HuH-7 (cell line): ENCODE results near the gene EFCAB5.
"Not testable (repeated sequence)": the region's sequence is repeated elsewhere in the genome, so short reads cannot be mapped to it uniquely, and the experiment has no call there.

Experiments used
- DNase-seq: peaks from one replicate; pipeline ENCODE4 v3.0.0; 2011; ENCODE audit warnings: low spot score

Gene EFCAB5

DNA sequence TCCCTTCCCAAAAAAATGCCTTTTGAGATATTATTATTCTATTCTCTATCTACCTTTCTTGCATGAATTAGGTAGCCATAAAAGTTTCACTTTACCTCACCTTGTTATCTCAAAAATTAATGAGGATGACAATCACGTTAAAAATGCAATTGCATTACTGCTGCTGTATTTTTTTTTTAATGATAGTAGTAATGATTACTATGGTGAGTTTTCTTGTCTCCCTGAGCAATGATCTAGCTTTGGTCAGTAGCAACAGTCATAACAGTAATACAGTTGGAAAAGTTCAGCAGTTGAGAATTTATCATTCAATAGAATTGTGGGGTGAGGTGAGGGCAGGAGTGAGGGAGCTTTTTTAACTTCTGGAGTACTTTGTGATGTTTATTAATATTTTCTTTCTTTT lies at the start of gene EFCAB5:
Gene EFCAB5 (plus strand): TSS at position 301 of the 400 bp plus-strand sequence. CDS start 163 bp downstream, outside the sequence.
- no peak for DNase-seq

DNA sequence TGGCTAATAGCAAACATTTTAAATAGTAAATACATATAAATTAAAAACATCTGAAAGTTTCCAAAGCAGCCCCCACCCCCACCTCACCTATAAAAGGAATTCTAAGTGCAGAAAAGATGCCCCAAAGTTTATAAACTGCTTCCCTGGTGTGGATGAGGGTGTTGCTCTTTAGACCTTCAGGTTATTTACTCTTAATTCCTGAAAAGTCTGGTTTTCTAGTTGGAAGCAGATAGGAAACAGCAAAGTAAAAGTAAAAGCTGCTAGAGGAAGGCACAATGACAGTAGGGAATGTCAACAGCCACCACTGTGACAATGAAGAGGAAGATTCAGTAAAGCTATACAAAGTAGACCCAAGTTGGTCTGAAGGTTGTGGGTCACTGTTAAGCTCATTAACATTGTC lies 49.2 kb upstream of the EFCAB5 start:
- no peak for DNase-seq

DNA sequence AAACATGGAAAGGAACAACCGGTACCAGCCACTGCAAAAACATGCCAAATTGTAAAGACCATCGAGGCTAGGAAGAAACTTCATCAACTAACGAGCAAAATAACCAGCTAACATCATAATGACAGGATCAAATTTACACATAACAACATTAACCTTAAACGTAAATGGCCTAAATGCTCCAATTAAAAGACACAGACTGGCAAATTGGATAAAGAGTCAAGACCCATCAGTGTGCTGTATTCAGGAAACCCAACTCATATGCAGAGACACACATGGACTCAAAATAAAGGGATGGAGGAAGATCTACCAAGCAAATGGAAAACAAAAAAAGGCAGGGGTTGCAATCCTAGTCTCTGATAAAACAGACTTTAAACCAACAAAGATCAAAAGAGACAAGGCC lies 44.3 kb upstream of the EFCAB5 start:
- not testable (repeated sequence) for DNase-seq

DNA sequence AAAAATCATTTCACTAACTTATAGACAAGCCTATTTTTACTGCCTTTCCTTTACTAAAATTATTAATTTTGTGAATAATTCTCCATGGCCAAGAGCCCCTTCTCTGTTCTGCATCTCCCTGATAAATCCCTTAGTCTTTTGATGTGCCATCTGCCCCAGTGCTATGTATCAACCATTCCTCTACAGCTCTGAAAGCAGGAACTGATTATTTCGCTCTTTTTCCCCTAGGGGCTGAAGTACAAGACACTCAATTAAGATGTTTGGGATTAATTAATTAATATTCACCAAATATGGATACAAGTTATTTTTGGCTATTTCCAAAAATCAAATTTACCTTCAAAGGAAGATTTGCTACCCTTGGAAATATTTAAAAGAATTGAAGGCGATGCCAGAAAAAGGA lies 38.0 kb upstream of the EFCAB5 start:
- DNase-seq: no peak

DNA sequence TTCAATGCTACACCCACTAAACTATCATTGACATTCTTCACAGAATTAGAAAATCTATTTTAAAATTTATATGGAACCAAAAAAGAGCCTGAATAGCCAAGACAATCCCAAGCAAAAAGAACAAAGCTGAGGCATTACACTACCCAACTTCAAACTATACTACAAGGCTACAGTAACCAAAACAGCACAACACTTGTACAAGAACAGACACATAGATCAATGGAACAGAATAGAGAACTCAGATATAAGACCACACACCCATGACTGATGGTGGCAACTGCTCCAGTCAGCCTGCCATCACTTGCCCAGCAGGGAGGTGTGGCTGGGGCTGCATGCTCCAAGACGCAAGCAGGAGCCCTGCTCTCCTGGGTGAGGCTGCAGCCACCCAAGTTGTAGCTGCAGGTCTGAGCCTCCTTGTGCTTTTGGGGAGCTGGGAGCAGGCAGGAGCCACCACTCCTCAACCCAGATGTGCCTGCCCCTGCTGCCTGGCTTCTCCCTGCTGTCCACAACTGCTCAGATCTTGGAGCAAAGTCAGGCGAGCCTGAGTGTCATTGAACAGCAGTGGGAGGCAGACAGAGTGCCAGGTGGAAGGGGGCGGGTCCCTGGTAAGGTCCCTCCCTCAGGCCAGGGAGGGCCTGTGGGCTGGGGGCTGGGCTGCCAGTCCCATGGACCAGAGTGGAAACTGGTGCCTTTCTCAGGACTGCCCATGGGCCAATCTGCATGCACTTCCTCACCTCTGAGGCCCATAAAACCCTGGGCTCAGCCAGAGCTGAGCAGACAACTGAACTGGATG lies 36.2 kb upstream of the EFCAB5 start:
- DNase-seq: no peak

DNA sequence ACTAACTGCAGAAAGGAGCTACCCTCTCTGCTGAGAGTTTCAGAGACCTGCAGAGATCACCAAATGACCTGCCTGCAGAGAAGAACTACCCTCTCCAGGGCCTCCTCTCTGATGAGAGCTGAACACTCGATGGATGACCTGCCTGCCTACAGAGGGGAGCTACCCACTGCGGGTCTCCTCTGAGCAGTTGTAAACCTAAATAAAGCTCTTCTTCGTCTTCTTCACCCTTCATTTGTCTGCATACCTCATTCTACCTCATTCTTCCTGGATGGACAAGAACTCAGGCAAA lies 35.6 kb upstream of the EFCAB5 start:
- no peak for DNase-seq

DNA sequence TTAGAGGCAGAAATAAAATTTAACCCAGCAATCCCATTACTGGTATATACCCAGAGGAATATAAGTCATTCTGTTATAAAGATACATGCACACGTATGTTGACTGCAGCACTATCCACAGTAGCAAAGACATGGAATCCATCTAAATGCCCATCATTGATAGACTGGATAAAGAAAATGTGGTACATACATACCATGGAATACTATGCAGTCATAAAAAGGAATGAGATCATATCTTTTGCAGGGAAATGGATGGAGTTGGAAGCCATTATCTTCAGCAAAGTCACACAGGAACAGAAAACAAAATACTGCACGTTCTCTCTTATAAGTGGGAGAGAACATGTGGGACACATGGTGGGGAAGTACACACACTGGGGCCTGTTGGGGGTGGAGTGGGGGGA lies 34.5 kb upstream of the EFCAB5 start:
- DNase-seq: no peak

DNA sequence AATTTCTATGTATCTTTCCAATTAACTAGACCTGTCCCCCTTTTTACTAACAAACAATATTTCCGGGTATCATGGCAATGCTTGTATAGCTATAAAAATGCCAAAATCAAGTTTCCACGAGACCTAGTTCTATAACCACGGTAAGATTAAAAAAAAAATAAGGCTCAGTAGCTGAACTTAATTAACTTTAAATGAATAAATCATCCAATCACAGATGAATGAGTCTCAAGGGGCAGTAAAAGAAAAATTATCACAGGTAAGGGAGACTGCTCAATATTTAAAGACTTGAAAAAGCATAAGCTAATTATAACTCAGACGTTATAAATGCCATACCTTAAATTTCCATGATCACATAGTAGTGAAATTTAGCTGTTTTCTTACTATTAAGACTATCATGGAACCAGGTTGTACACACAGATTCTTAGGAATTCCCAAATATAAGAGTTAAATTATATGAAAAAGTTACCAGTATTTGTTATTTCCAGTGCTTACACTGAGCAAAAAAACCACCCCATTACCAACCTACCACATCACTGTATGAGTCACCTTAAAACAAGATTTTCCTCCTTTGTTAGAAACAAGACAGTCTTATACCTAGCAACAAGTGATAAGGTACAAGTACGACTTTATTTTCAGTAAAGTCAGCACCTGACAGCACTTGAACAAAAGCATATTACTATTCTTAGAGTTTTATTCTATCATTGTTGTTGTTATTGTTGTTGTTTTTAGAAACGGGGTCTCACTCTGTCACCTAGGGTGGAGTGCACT lies 32.0 kb upstream of the EFCAB5 start:
- DNase-seq: no peak

DNA sequence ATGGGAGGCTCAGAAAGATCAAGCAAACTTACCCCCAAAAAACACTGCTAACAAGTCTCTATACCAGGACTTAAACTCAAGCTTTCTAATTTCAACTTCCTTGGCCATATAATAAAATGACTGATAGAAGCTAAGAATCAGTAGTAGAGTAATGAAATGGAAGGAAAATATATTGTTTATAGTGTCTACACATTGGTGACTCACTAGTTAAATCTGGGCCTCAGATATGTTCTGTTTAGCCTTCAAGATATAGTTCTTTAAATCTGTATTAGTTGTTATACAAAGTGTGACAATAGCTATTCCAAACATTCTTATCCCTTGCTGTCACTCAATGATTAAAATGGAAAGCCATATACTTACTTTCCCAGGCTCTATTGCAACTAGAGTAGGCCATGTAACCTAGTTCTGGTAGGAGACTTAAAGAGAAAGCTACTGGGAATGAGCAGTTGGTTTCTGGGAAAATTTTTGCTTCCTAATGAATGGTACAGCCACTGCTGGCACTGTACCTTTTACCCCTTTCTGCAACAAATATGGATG lies 29.7 kb upstream of the EFCAB5 start:
- DNase-seq: no peak

DNA sequence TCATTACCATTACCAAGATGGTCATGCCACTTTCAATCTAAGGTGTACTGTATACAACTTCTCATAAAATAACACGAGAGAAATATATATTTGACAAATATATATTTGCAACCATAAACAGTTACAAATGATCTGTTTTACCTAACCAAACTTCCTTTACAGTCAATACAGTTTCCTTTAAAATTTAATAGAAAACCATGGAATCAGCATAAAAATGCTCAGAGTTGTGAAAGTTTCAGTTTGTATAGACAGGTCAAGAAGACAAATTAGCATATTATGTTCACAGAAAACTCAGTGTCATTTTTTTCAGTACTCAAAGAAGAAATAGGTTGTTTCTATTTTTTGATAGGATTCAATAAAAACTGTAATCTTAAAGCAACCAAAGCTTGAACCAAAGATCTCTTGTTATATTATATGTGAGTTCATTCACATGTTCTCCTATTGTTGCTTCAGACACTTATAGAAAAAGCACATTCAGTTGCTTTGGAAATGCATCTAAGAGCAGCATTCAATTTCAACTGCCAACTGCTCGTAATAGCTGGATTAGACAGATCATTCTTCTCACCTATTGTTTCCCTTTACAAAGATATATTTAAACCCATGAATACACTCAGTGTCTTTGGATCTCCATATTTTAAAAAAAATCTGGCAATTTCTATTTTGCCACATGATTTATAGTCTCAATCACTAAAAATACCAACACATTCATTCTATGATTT lies 26.5 kb upstream of the EFCAB5 start:
- no peak for DNase-seq

DNA sequence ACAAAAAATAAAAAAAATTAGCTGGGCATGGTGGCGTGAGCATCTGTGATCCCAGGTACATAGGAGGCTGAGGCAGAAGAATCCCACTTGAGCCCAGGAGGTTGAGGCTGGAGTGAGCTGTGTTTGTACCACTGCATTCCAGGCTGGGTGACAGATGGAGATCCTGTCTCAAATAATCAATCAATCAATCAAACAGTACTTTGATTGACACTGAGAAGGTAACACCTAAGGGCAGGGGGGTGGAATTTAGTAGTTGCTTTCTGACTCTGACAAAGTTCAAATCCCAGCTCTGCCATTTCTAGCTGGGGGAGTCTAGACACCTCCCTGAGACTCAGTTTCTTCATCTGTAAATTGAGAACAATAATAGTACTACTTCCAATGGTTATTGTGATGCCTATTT lies 23.4 kb upstream of the EFCAB5 start:
- no peak for DNase-seq

DNA sequence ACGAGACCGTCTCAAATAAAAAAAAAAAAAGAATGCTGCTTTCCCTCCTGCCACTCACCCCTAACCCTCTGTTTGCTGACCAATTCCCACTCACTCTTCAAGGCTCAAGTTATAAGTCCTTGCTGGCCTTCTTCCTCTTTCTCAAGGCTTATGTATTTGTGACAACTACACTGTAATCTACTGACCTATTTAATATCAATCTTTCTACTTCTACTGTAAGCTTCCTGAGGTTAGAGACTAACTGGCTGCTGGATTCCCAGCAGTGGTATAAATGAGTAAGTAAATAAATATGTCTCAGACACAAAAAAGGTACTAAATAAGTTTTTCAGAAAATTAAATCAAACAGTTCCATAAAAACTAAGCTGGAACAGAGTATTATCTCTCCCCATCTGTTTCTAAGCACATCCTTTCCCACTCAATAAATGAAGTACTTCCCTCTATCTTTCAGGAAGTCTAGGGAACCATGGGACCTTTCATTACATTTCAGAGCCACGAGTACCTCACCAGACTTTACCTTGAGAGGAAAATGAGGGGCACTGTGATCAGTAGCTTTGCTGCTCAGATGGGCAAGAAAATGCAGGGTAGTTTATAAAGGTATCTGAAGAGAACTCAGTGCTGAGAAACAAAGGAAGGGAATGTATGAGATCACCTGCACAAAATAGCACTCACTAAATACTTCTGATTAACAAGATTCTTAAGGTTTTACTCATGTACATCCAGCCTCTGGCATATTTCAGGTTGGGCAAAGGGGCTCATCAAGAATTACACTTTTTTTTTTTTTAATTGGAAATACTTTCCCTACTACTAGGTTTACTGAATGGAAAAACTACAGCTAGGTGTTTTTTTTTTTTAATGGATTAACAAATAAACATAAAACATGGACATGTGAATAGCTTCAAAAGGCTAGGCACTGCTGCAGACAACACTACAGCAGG lies 22.2 kb upstream of the EFCAB5 start:
- no peak for DNase-seq

DNA sequence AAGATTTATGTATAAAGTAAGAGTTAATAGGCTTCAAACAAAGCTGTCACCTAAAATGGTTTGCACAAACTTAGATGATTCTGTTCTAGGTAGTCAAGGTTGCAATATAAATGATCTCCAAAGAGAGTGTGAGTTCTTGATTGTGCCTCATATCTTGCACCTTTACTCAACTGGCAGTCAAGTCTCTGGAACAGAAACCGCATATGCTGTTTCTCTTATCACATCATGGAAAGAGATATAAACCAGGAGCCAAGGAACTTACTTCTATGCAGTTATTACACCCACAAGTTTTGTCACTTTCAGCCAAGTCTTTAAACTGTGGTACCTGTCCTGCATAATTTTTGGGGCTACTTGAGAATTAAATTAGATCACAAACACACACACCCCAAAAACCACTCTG lies 16.6 kb upstream of the EFCAB5 start:
- no peak for DNase-seq

DNA sequence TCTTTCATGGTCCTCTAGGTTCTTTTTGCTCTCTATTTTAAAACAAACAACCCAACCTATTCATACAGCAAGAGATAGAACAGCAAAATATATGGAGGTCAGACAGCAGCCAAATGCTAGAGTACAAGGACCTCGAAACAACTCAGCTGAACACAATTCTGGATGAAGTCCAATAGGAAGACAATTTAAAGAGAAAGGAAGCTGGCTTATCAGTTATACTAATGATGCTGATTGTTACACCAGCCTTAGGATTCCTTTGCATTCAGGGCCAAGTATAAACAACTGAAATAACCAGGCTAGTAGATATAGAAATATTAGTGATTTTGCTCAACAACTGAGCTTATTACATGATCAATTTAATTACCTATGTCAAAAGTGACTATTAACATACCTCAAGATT lies 13.9 kb upstream of the EFCAB5 start:
- DNase-seq: no peak

DNA sequence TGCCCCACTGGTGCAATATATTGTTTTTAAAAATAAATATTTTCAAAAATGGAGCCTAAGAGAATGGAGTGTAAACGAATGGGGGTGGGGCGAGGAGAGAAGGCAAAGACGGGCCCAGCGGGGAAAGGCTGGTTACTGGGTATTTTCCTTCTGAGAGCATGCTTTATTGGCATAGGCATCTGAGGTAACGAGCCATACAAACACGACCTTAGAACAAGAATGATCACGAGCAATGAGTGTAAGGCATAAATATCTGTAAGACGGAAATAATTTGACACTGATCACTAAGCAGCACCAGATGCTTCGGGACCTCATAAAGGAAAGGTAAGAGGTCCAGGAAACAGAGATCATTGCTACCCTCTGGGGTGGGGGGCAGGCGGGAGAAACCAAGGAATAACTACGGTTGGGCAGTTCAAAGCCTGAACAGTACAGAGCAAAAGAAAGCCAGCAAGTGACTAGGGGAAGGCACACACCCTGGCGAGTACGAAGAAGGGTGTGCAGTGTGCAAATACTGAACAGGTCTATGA lies 12.4 kb upstream of the EFCAB5 start:
- DNase-seq: peak; percentile 10

DNA sequence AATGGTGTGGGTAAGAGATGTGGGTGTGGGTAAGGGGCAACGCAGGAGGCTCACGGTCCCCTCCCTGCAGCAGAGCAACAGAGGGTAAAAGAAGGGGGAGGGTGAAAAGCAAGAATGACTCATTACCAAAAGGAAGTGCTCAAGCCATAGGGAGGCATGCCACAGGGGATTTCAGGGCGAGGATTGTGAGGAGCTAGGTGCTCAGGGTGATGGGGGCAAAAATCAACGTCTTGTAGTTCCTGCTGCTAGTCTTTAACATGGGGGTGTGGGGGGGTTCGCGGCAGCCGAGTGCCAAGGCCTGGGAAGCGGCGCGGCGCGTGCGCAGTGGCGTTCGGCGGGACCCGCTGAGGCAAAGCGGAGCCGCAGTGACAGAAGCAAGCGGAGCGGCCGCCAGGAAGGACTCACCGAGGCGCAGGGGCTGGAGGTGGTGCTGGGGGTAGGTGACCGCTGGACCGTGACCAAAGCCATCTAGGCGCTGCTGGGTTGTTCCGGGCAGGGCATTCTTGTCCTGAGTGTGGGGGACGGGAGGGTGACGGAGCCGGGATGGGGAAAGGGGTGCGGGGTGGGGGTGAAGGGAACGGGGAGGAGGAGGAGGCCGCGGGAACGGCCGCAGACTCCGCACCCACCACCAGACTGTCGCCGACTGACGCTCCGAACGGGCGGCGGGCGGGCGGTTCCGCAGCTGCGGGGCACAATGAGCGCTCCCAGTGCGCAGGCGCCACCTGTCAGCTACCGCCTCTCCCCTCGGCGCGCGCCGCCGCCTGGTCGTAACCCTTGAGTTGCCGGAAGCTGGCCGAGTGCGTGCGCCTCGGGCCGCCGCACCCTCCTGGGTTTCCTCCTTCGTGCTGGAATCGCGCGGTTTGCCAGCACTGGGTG lies 11.7 kb upstream of the EFCAB5 start, which contains the start of gene SSH2:
Gene SSH2 (minus strand): TSS at position 696 of the 876 bp plus-strand sequence. CDS start 228 bp downstream, at position 468.
- peak; percentile 81 for DNase-seq

DNA sequence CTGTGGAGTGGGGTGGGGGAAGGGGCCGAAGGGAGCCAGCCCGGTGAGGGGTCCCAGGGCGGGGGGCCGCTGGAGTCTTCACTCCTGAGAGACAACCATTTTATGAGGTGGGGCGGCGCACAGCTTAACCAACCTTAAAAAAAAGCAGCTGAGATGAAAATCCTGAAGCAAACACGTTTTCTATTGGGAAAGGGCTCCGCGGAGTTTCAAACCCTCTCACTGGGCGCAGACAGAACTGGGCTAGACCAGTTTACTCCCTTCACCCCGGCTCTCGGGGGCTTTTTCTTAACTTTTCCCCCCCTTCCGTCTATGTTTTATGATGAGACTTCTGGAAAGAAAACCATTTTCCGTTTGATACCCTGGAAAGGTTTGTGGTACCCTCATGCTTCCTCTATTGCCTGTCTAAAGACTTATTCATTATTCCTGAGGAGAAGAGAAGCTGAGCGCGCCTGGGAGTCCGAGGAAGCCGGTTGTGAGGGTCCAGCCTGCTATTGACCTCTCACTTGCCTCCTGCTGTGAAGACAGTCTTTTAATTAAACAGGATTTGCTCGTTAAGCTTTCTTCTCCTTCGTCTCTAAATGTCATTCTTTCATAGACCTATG lies 10.9 kb upstream of the EFCAB5 start:
- DNase-seq: no peak

DNA sequence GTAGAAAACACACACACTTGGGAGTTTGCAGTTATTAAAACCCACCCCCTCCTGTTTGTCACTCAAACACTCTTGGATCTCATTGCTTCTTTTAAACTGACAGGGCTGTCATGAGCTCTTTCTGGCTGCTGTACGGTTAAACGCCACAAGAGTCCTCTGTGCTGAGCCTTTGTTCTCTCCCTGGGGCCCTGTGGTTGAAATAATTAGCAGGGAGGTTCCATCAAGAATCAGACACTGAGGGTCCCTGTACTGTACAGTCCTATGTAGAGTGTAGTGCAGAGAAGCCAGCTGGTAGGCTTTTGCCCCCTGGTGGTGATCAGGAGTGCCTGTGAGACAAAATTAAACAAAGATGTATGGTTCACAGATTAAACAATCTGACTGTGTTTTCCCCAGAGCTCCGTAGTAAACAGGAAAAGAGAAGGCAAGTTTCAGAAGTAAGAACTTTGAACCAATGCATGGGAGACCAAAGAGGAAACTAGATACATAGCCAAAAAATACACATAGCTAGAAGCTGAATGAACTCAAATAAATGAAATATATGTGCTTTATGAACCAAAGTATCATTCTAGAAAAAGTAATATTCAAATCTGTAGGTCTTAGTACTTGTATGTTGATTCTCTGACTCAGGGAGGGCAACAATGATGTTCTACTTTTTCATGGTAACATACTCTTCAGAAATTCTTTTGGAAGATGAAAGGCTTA lies 10.1 kb upstream of the EFCAB5 start:
- peak; percentile 72 for DNase-seq

DNA sequence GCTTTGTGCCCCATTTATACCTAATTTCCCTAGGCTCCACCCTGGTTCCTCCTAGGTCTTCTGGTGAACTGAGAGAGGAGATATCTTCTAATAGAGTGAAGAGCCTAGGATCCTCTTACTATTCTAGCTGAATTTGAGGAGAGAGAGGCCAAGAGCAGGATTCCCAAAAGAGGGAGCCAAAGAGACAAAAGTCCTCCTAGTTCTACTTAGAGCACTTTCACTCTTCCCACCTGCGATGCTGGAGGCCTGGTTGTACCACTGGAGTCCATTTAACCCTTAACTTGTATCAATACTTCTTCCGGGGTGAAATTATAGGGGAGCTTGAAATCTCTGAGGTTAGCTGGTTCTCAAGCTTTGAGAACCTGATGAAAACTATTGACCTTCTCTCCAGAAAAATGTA lies 8.1 kb upstream of the EFCAB5 start:
- DNase-seq: peak; percentile 15
